Mesodermal cell (in vitro differentiated cells): Measurements from ENCODE around the gene RNF175.

ENCODE experiments used
- H3K27ac ChIP-seq: 2 replicates; pipeline ENCODE4 v1.7.0; 2013; ENCODE audit warnings: mild to moderate bottlenecking, low read depth, low read length, moderate library complexity; ENCODE audit not compliant: severe bottlenecking
- H3K36me3 ChIP-seq: 2 replicates; pipeline ENCODE4 v1.7.1; 2013; ENCODE audit warnings: mild to moderate bottlenecking, low read length, moderate library complexity; ENCODE audit not compliant: control insufficient read depth, insufficient read depth
- H3K4me1 ChIP-seq: one replicate; pipeline ENCODE4 v1.7.1; 2013; ENCODE audit warnings: mild to moderate bottlenecking, low read length; ENCODE audit not compliant: insufficient read depth, control insufficient read depth, poor library complexity, severe bottlenecking
- H3K4me3 ChIP-seq: 2 replicates; pipeline ENCODE4 v1.7.0; 2013; ENCODE audit warnings: low read length, control low read depth, mild to moderate bottlenecking; ENCODE audit not compliant: insufficient read depth, poor library complexity, severe bottlenecking; ENCODE audit errors: extremely low read depth
- H3K9me3 ChIP-seq: 2 replicates; pipeline ENCODE4 v1.7.1; 2013; ENCODE audit warnings: mild to moderate bottlenecking, low read length, moderate library complexity; ENCODE audit not compliant: control insufficient read depth
- WGBS, 2 experiments: methylation state at CpG; one replicate each; pipeline ENCODE4 v1.1.5; 2013; ENCODE audit warnings: missing lambda C conversion rate in 2 of 2; ENCODE audit not compliant: insufficient coverage in 2 of 2; 5-methylcytosine and 5-hydroxymethylcytosine counted together

RNF175 gene

DNA sequence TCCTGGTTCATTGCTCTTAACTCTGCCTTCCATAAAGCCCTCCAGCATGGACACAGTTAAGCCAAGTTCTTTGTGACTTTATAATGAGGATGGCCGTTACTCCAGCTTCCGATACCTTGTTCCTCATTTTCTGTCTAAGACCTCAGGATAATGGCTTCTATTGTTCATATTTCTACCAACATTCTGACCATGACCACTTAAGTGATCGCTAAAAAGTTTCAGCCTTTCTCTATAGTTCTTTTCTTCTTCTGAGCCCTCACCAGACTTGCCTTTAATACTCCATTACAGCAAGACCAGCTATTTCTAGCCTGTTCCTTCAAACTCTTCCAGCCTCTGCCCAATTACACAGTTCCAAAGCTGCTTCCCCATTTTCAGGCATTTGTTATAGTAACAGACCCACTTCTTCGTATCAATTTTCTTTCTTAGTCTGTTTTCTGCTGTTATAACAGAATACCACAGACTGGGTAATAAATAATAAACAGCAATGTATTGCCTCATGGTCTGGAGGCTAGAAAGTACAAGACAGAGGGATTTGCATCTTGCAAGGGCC, 12.3 kb downstream of the RNF175 start:
- Histone ChIP-seq H3K4me1 (no peaks in the 10 kb centered on the region), H3K4me3 (no peak overlapping the region), H3K9me3 (no peaks in the 10 kb centered on the region), H3K27ac (no peak overlapping the region), H3K36me3 (no peaks in the 10 kb centered on the region)
- 85 to 90% methylated on average over 3 of the region's 4 CpGs for WGBS, 2 experiments

DNA sequence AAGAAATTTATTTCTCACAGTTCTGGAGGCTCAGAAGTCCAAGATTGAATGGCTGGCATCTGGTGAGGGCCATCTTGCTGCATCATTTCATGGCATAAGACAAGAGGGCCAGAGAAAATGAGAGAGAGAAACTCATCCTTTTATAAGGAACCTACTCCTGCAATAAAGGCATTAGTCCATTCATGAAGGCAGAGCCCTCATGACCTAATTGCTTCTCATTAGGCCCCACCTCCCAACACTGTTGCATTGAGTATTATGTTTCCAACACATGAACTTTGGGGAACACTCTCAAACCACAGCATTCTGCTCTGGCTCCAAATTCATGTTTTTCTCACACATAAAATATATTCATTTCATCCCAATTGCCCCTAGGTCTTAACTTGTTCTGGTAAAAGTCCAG, 14.2 kb downstream of the RNF175 start:
- H3K9me3 ChIP-seq: peaks cover 7% of the 10 kb centered on the region
- no peak overlapping the region for H3K4me3 ChIP-seq
- H3K4me1 ChIP-seq: no peaks in the 10 kb centered on the region
- H3K36me3 ChIP-seq: no peaks in the 10 kb centered on the region
- H3K27ac ChIP-seq: no peak overlapping the region

DNA sequence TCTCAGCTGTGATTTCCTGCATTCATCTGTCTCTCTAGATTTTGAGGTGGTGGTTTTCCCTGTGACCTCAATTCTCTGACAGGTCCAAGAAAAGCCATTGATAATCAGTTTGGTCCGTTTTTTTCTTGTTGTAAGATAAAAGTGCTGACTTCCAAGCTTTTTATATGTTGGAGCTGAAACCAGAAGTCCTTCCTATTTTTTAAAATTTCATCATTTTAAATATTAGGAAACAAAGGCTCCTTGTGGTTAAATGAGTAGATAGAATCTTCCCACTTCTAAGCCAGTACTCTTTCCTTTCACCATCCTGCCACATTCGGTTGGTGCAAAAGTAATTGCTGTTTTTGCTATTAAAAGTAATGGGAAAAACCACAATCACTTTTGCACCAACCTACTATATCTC, 18.3 kb downstream of the RNF175 start:
- no CpG with 5 or more reads among the region's 2 CpGs for WGBS, 2 experiments
- Histone ChIP-seq H3K27ac (no peak overlapping the region), H3K4me3 (no peak overlapping the region), H3K36me3 (no peaks in the 10 kb centered on the region), H3K4me1 (no peaks in the 10 kb centered on the region), H3K9me3 (peaks cover 10% of the 10 kb centered on the region)

DNA sequence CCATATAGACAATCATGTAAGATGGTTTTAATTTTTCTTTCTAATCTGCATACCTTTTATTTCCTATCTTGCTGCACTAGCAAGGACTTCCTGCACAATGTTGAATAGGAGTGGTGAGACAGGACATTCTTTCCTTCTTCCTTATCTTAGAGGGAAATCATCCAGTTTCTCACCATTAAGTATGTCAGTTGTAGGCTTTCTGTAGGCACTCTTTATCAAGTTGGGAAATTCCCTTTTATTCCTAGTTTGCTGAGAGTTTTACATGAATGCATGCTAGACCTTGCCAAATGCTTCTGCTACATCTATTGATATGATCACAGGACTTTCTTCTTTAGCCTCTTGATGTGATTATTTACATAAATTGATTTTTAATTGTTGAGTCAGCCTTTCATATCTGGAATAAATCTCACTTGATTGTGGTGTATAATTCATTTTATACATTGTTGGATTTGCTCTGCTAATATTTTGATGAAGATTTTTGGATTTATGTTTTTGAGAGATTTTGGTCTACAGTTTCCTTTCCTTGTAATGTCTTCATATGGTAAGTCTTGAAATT, 23.8 kb downstream of the RNF175 start:
- no peak overlapping the region for H3K4me3 ChIP-seq
- no peaks in the 10 kb centered on the region for H3K36me3 ChIP-seq
- H3K4me1 ChIP-seq: no peaks in the 10 kb centered on the region
- H3K9me3 ChIP-seq: peaks cover 6% of the 10 kb centered on the region
- no peak overlapping the region for H3K27ac ChIP-seq

DNA sequence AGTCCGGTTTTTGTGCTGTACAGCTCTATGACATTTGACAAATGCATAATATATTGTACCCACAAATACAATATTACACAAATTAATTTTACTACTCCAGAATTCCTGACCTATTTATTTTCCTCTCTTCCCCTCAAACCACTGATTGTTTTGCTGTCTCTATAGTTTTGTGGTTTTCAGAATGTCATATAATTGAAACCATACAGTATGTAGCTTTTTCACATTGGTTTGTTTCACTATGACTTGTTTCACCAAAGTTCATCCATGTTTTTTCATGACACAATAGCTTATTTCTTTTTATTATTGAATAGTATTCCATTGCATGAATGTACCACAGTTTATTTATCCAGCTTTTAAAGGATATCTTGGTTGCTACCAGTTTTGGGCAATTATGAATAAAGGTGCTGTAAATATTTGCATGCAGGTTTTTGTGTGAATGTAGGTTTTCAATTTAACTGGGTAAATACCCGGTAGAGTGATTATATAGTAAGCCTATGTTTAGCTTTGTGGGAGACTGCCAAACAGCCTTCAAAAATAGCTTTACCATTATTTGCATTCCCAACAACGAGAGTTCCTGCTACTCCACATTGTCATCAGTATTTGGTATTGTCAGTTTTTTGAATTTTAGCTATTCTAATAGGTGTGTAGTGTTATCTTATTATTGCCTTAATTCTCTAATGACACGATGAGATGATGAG, 25.9 kb downstream of the RNF175 start:
- Histone ChIP-seq H3K36me3 (no peaks in the 10 kb centered on the region), H3K27ac (no peak overlapping the region), H3K4me3 (no peak overlapping the region), H3K9me3 (no peaks in the 10 kb centered on the region), H3K4me1 (no peaks in the 10 kb centered on the region)
- WGBS, 2 experiments: 100% methylated on average over 1 of the region's 4 CpGs; no CpG with 5 or more reads in 1 of the 2 experiments

DNA sequence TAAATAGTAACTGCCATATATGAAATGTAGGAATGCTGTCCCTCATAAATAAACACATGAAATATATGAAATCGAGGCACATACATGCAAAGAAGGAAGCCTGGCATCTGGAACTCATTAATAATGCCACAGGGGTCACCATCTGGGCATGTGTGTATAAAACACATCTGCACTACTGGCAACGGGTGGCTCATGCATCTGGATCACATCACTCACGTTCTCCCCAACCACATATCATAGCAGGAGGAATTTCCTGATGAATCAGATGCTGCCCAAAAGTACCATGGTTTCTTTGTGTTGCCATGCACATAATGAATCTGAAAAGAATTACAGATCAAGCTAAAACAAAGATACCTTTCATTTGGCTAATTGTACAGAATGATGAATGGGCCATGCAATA, 28.6 kb downstream of the RNF175 start:
- no peaks in the 10 kb centered on the region for H3K4me1 ChIP-seq
- no peak overlapping the region for H3K27ac ChIP-seq
- H3K9me3 ChIP-seq: no peaks in the 10 kb centered on the region
- H3K36me3 ChIP-seq: no peaks in the 10 kb centered on the region
- H3K4me3 ChIP-seq: no peak overlapping the region
- 89 to 100% methylated on average over 1 to 2 of the region's 3 CpGs for WGBS, 2 experiments

DNA sequence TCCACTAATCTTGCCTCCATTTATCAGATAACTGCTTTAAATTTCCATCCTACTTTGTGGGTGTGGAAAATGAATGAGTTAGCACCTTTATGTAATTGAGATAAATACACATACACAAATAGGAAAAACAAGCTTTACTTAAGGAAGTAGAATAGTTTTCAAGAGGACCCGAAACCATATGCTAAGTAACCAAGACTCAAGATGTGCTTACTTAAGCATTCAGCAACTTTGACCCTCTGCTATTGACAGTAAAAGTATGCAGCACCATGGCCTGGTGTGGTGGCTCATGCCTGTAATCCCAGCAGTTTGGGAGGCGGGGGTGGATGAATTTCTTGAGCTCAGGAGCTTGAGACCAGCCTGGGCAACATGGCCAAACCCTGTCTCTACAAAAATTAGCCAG, 29.9 kb downstream of the RNF175 start:
- WGBS, 2 experiments: 94 to 100% methylated on average over 2 of the region's 2 CpGs
- H3K36me3 ChIP-seq: no peaks in the 10 kb centered on the region
- no peak overlapping the region for H3K27ac ChIP-seq
- no peaks in the 10 kb centered on the region for H3K4me1 ChIP-seq
- H3K9me3 ChIP-seq: no peaks in the 10 kb centered on the region
- no peak overlapping the region for H3K4me3 ChIP-seq

DNA sequence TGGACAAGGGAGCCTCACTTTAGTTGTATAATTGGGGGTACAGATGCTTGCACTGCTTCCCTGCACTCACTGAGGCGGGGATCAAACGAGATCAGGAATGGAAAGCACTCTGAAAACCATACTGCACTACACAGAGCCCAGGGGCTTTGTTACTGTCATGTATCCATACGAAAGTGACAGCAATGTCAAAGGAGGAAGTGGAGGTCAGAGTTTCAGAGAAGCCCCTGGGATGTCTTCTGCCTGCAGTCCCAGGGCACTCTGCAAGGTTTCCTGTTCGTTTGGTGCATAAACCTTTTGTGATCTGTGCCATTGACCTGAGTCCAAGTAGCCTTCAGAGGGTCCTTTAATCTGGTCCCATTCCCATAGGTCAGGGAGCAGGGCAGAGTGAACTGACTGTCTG, 31.2 kb downstream of the RNF175 start:
- H3K9me3 ChIP-seq: no peaks in the 10 kb centered on the region
- WGBS, 2 experiments: 83 to 93% methylated on average over 3 to 4 of the region's 4 CpGs

DNA sequence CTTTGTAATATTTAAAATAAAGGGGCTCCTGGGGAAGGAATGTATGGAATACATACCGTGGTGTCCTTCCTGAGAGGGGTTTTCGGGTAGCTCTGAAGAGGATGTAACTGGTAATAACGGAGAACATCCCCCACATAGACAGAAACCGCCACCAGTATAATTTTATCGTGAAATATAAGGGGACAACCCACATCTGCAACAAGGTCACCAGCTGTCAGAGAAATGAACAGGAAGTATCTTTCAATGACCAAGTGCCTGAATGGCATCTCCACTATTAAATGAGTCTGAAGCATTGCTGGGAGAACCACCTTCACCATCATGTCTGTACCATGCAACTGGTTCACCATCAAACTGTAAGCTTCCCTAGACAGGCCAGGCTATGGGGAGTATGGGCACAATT, 31.7 kb downstream of the RNF175 start:
- no peak overlapping the region for H3K27ac ChIP-seq
- no peaks in the 10 kb centered on the region for H3K4me1 ChIP-seq
- WGBS, 2 experiments: 100% methylated on average over 1 to 2 of the region's 5 CpGs
- H3K9me3 ChIP-seq: no peaks in the 10 kb centered on the region
- no peaks in the 10 kb centered on the region for H3K36me3 ChIP-seq
- no peak overlapping the region for H3K4me3 ChIP-seq

More for the DNA sequence above, 31.2 kb downstream of the RNF175 start:
- Histone ChIP-seq H3K4me1 (no peaks in the 10 kb centered on the region), H3K27ac (no peak overlapping the region), H3K4me3 (no peak overlapping the region), H3K36me3 (no peaks in the 10 kb centered on the region)

DNA sequence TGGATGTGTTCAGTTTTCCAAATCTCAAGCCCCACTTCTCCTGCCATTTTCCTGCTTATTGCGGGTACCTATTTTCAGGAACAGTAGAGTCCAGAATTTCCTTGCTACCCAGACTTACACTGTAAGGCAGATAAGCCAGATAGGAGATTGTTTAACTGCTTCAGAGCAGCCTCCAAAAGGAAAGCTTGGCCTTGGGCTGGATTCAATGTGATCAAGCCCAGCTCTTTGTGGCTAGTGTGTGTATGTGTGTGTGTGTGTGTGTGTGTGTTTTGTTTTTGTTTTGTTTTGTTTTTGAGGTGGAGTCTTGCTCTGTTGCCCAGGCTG, 34.0 kb downstream of the RNF175 start:
- H3K36me3 ChIP-seq: no peaks in the 10 kb centered on the region
- 86 to 100% methylated on average over 1 of the region's 1 CpG for WGBS, 2 experiments
- no peak overlapping the region for H3K4me3 ChIP-seq
- no peak overlapping the region for H3K27ac ChIP-seq
- no peaks in the 10 kb centered on the region for H3K9me3 ChIP-seq
- H3K4me1 ChIP-seq: no peaks in the 10 kb centered on the region

DNA sequence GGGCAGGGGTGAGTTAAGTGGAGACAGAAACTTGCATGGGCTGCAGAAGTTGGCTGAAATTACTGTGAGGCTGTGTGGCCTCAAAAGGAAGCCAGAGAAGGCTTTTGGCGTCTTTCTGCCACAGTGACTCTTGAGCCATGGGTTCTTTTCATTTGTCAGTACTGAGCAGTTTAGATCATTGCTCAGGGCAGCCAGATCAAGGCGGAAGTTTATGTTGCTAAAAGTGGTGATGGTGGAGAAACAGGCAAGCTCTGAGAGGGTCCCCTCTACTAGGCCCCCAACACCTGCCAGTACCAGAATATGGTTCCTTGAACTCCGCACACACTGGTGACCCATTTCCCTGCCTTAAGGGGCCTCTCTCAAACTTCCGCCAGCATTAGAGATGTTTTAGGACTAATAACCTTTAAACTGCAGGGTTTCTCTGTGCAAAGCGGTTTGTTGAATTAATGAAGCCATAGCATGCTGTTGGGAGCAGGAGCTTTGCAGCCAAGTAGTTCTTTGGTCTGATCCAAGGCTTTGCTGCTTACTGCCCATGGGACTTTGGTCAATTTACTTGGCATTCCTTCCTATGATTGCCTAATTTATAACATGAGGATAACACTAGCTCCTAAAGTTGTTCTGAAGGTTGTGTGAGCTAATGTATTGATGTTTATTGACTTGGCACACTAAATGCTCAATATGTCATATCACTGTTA, 34.5 kb downstream of the RNF175 start:
- Histone ChIP-seq H3K4me3 (no peak overlapping the region), H3K36me3 (no peaks in the 10 kb centered on the region), H3K4me1 (no peaks in the 10 kb centered on the region), H3K27ac (no peak overlapping the region), H3K9me3 (no peaks in the 10 kb centered on the region)
- WGBS, 2 experiments: 94 to 100% methylated on average over 1 to 4 of the region's 5 CpGs
